Stimulated activated naive CD4-positive, alpha-beta T cell (primary cell): ENCODE data around the gene PRICKLE2.
"Not testable (repeated sequence)": the region's sequence is repeated elsewhere in the genome, so short reads cannot be mapped to it uniquely, and the experiment has no call there.

Experiments used
- DNase-seq, 6 experiments: peaks; one replicate each; lab custom pipeline; 2025; lab: John Stamatoyannopoulos, UW

PRICKLE2 gene

GRCh38 chr3:64098670-64099069 lies 126.6 kb downstream of the PRICKLE2 start:
- DNase-seq = no peak

GRCh38 chr3:64097920-64098319 lies 127.3 kb downstream of the PRICKLE2 start:
- no peak for DNase-seq

DNA sequence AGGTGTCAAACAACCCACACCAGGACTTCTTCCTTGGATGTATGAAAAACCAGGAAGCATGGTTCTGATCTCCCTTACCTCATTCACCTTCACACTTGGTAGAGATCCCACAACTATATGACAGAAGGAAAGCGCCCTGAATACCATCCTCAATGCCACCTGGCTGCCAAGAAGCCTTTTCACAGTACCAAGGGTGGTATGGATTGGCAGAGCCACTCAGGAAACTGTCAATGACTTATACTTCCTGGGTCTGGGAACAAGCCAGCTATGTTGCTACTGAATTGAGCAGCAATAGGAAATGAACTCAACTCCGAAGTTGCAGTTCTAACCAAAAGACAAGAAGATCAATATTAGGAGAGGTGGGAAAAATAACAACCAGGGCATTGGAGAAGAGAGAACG lies 129.5 kb downstream of the PRICKLE2 start:
- no peak for DNase-seq

GRCh38 chr3:64094713-64095079 lies 130.6 kb downstream of the PRICKLE2 start:
- DNase-seq = no peak

DNA sequence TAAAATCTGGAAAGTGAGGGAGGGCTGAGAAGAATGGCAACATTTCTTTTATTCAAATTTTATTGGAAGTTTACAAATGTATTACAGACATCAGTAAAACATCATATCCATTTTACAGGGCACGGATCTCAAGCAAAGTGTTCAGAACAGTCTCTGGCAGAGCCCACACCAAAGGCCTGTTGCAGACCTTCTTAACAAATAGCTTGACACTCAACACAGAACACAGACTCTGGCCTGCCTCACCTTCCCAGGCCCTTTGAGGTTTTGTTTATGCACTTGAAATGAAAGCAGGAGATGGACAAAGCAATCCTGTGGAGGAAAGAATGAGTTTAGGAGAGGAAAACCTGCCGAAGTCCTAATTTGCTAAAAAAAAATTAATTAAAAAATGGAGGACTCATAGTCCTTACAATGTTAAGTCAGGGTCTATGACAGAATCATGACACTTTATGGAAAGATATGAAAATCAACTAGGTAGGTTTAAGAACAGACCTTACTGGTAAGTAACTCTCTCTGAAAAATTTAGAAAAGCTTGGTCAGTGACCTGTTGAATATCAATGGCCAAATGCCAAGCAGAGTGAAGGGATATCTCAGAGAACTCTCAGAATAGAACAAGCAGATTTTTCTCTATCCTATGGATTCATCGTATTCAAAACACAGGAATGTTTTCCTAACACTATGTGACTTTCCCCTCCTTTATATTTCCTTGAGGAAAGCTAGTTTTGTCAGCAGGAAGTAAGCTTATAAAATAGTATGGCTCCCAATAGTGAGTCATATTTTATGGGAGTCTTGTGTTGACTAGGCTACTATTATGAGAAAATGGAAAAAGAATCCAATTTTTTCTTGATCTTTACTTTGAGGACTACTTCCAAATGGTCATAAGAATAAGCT lies 131.2 kb downstream of the PRICKLE2 start:
- no peak for DNase-seq

DNA sequence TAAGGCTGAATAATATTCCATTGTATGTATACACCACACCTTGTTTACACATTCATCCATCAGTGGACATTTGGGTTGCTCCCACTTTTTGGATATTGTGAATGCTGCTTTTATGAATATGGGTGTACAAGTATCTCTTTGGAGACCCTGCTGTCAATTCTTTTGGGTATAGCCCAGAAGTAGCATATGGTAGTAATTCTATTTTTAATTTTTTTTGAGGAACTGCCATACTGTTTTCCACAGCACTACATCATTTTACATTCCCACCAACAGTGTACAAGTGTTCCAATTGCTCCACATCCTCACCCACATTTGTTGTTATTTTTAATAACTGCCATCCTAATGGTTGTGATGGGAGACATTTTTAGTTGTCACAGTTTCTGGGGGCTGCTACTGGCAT lies 132.1 kb downstream of the PRICKLE2 start:
- DNase-seq = no peak

GRCh38 chr3:64091501-64091900 lies 133.8 kb downstream of the PRICKLE2 start:
- DNase-seq = no peak

- DNase-seq = not testable (repeated sequence)
These were observed 135.9 kb downstream of the PRICKLE2 start for GRCh38 chr3:64089386-64089785.

DNA sequence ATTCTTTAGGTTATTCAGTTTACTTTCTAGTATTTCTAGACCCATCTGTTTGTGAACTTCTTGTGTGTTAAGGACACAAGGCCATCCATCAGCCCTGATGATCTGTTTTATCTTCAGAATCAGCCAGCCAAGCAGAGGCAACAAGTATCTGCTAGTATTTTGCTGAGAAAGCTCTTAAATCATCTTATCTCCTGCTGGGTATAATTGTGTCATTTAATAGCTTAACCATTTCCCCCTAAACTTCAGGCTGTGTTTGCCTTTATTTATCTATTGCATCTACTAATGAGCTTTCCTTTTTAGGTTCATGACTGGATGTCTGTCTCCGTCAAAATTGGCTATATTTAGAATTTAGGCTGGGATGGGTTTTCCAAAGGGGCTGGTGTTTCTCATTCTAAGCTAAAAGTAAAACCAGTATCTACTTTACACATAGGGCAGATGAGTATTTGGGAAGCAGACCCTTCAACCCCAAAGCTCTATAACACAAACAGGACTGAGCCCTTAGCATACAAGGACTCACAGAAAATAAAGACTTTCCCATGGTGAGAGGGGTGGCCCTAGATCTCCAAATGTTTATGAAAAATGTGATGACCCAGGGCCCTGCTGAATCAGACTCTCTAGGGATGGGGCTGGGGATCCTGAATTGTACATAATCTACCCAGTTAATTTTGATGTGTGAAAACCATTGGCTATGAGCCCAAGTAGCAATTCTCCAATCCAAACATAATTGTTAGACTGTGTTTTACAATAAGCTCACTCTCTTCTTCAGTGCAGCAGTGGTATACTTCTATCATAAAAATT lies 136.7 kb downstream of the PRICKLE2 start:
- no peak for DNase-seq

DNA sequence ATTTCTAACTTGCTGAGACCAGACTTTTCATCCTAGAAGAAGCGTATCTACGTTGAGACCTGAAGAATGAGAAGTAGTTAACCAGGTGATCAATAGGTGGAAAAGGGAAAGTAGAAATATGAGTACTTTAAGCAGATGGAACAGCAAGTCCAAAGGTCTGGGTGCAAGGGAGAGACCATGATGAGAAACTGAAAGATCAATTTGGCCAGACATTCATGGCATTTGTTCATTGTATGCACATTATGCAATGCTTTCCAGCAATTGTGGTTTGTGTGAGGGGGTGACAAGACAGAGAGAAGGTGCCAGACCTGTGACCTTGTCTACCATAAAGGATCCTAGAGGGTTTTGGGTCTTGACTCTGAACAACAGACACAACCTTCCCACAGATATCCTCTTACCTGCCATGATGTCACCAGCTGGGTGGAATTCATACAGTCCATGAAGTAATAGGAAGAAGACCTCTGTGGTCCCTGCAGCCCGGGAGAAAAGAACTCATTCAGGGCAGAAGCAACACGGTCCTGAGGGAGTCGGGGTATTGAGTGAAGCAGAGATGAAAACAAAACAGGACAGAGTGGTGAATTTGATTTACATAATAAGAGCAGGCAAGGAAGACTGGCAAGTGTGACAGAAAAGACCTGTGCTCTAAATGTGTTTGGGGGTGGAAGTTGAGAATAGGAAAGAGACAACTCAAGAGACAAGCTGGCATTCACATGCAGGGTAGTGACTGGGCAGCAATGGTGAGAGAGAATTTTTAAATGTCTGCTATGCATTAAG lies 138.6 kb downstream of the PRICKLE2 start:
- DNase-seq = no peak

- no peak for DNase-seq
These were observed 140.6 kb downstream of the PRICKLE2 start for GRCh38 chr3:64084640-64085039.

DNA sequence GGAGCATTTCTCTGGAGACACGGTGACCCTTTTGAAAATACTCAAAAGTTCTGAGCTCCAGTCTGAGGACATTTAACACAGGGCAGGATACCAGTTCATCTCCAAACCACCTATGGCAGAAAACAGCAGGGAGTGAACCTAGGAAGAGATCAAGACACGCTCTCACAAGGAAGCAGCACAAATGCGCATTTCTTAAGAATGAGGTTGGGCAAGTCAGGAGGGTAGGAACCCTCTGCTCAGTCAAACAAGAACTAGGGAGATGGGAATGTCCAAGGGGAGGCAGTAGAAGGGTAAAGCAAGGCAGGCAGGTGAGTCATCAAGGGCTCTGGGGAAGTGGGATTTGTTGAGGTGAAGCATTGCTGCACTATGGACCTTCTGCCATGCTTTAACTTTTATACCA lies 141.7 kb downstream of the PRICKLE2 start:
- DNase-seq = no peak

DNA sequence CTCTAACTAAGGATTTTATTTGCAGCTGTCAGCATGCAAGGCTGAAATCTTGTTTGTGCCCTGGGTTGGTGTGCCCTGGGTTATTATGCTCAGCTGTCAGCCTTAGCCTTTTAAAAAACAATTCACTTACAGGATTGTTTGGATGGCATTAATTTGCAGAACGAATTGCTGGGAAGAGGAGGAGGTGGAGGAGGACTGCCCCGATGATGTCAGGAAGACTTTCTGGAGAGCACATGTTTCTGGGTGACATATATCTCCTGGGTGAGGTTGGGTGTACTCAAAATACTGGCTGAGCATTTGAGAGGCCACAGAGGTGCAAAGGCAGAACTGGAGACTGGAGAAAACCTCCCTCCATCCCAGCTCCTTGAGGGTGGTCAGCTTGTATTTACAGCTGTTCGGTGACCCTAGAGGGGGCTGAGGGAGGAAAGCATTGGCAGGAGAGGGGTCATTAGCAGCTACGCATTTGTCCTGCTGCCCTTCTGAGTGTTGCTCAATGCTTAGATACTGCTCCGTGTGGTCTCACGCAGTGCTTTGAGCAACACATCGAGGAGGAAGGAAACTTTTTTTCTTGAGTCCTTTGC lies 142.2 kb downstream of the PRICKLE2 start:
- DNase-seq = no peak

- DNase-seq = no peak
These were observed 142.9 kb downstream of the PRICKLE2 start for GRCh38 chr3:64082411-64082810.

DNA sequence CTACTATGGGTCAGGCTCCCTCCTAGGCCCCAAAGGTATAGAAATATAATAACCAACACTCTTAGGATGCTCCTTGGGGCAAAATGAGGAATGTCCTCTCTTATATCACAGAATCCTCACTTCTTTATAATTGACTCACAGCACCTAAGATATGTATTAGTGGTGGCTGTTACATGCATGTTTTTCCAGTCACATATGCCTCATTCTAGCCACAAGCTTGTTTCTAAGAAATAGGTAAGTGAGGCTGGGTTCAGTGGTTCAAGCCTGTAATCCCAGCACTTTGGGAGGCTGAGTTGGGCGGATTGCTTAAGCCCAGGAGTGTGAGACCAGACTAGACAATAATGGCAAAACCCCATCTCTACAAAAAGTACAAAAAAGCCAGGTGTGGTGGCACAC lies 144.0 kb downstream of the PRICKLE2 start:
- no peak for DNase-seq

GRCh38 chr3:64080616-64081234 lies 144.5 kb downstream of the PRICKLE2 start:
- no peak for DNase-seq

DNA sequence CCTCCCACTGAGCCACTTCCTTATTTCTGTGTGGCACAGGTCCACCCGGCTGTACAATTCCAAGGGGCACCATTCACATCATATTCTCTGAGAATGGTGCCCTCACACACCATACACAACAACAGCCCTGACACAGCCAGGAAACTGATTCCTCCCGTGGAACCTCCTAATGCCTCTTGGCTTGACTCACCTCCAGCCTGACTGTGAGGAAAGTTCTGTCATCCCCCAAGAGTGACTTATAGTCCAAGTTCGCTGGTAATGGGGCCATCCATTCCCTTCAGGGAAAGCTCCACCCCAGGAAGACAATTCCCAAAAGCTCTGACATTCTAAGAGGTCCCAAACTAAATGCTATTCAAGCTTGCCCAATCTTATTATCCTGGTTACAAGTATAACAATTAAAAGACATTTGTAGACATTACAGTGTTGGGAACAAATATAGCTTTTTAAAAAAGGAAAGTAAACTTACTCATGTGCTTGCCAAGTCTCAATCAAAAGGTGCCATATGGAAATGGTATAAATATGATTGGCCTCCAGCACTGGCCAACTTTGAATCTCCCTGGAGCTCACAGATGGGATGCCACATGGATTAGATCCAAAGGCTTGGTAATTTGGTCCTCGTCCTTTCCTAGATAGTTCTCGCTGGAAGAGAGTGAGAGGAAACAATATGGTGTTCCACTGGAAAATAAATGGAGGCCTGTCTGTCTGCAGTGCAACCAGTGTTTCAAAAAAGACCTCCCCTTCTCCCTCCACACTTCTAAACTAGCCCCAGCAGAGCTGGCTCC lies 145.7 kb downstream of the PRICKLE2 start:
- no peak for DNase-seq

DNA sequence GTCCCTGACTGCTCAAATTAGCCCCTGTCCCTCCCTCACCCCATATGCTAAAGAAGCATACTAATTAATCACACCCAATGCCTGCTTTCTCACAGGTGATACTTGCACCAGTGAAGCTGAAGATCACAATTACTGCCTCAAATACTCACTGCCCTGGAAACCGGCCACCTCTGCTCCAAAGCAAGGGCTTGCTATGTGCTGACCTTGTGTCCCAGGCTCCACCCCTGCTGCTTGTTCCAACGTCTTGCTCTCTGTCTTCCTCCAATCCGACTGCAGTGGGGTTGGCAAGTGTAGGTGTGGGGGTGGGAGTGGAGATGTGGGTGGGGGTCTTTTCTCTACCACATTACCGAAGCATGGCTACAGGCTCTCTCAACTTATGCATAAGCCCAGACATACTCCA lies 146.3 kb downstream of the PRICKLE2 start:
- DNase-seq = no peak

DNA sequence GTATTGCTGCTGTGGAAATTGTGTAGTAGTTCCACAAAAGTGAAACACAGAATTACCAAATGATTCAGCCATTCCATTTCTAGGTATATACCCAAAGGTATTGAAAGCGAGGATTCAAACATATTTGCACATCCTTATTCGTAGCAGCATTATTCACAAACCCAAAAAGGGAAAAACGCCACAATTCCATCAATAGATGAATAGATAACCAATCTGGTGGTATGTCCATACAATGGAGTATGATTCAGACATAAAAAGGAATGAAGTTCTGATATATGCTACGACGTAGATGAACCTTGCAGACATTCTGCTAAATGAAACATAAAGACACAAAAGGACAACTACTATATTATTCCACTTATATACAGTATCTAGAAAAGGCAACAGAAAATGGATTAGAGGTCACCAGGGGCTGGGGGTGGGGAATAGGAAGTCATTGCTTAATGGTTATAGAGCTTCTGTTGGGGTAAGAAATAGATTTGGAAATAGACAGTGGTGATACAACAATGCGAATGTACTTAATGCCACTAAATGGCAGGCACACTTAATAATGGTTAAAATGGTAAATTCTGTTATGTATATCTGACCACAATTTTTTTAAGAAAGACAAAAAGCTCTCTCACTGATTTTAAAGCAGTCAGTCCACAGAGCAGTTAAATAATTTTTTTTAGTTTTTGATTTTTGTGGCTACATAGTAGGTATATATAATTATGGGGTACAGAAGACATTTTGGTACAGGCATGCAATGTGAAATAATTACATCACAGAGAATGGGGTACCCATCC lies 150.2 kb downstream of the PRICKLE2 start:
- no peak for DNase-seq

GRCh38 chr3:64074060-64074459 lies 151.2 kb downstream of the PRICKLE2 start:
- no peak for DNase-seq
